GM12865 (cell line): ENCODE results near the gene CYGB.
"Not testable (repeated sequence)": the region's sequence is repeated elsewhere in the genome, so short reads cannot be mapped to it uniquely, and the experiment has no call there.

Experiments
- DNase-seq: peaks from one replicate; pipeline ENCODE4 v3.0.0; 2010; ENCODE audit warnings: low read depth
- H3K4me3 ChIP-seq: 2 replicates; pipeline ENCODE4 v1.5.1; 2011; ENCODE audit warnings: mild to moderate bottlenecking, low read depth, low read length, control low read depth
- CTCF ChIP-seq: IDR thresholded peaks from 2 replicates; pipeline ENCODE4 v1.5.1; 2011; ENCODE audit warnings: low read length, control low read depth, low read depth, inconsistent platforms; ENCODE audit not compliant: insufficient read depth; ENCODE audit errors: missing control alignments

CYGB gene

GRCh38 chr17:76567634-76568432, 30.3 kb upstream of the CYGB start:
- DNase-seq: no peak
- H3K4me3 ChIP-seq: no peak overlapping the region
- TF ChIP-seq CTCF: no peak

GRCh38 chr17:76566988-76567431, 29.5 kb upstream of the CYGB start:
- H3K4me3 ChIP-seq: no peak overlapping the region
- DNase-seq: no peak
- TF ChIP-seq CTCF: no peak

GRCh38 chr17:76566613-76566943, 29.1 kb upstream of the CYGB start:
- no peak overlapping the region for H3K4me3 ChIP-seq
- no peak for TF ChIP-seq CTCF
- no peak for DNase-seq

GRCh38 chr17:76565728-76566612, 28.5 kb upstream of the CYGB start:
- TF ChIP-seq CTCF: no peak
- no peak for DNase-seq

GRCh38 chr17:76564991-76565727, 27.6 kb upstream of the CYGB start:
- not testable (repeated sequence) for DNase-seq, H3K4me3 ChIP-seq

More at GRCh38 chr17:76565728-76566612, 28.5 kb upstream of the CYGB start:
- H3K4me3 ChIP-seq: no peak overlapping the region

GRCh38 chr17:76563359-76563758, 25.9 kb upstream of the CYGB start:
- H3K4me3 ChIP-seq, DNase-seq: not testable (repeated sequence)

GRCh38 chr17:76562734-76563148, 25.2 kb upstream of the CYGB start:
- no peak for DNase-seq
- TF ChIP-seq CTCF: no peak
- no peak overlapping the region for H3K4me3 ChIP-seq
